ENCODE results near the gene MAST3.

Gene MAST3

GRCh38 chr19:18114483-18114882 lies 16.9 kb downstream of the MAST3 start:
- no peak for DNase-seq

- DNase-seq: no peak
Observed at GRCh38 chr19:18117364-18117691, 19.8 kb downstream of the MAST3 start.

- peak; percentile 94 to 97 for DNase-seq
Observed at GRCh38 chr19:18117692-18118378, 20.3 kb downstream of the MAST3 start.

- DNase-seq: no peak
Observed at GRCh38 chr19:18118420-18119012, 20.9 kb downstream of the MAST3 start.

- DNase-seq: peak; percentile 29 to 53
Observed at GRCh38 chr19:18119013-18119716, 21.6 kb downstream of the MAST3 start.

- peak; percentile 50 to 78 for DNase-seq
Observed at GRCh38 chr19:18119717-18120105, 22.1 kb downstream of the MAST3 start.

GRCh38 chr19:18120127-18120526 lies 22.5 kb downstream of the MAST3 start:
- no peak for DNase-seq

GRCh38 chr19:18121166-18121565 lies 23.6 kb downstream of the MAST3 start:
- no peak for DNase-seq

GRCh38 chr19:18122424-18122823 lies 24.8 kb downstream of the MAST3 start:
- DNase-seq: no peak

GRCh38 chr19:18122860-18123795 lies 25.6 kb downstream of the MAST3 start:
- no peak for DNase-seq

GRCh38 chr19:18123819-18124218 lies 26.2 kb downstream of the MAST3 start:
- no peak for DNase-seq

- no peak for DNase-seq
Observed at GRCh38 chr19:18126097-18126496, 28.5 kb downstream of the MAST3 start.

GRCh38 chr19:18128044-18128443 lies 30.5 kb downstream of the MAST3 start:
- DNase-seq: no peak

GRCh38 chr19:18128805-18129204 lies 31.2 kb downstream of the MAST3 start:
- no peak for DNase-seq

- DNase-seq: no peak
Observed at GRCh38 chr19:18130523-18131242, 33.1 kb downstream of the MAST3 start.

- DNase-seq: no peak
Observed at GRCh38 chr19:18131841-18132596, 34.4 kb downstream of the MAST3 start.

- no peak for DNase-seq
Observed at GRCh38 chr19:18135712-18136584, 38.4 kb downstream of the MAST3 start.

GRCh38 chr19:18137242-18137641 lies 39.7 kb downstream of the MAST3 start:
- no peak for DNase-seq

GRCh38 chr19:18137657-18138339 lies 40.2 kb downstream of the MAST3 start:
- DNase-seq: no peak

- DNase-seq: no peak
Observed at GRCh38 chr19:18140473-18140872, 42.9 kb downstream of the MAST3 start.
